Liver (tissue), 9 donors: Measurements from ENCODE around the gene ANKRD42. TPM values are rescaled to one million over a fixed set of nuclear protein-coding genes. Genes with fewer than 3 reads are reported as not detected.

Experiments used
- DNase-seq: peaks from one replicate; pipeline ENCODE4 v3.0.0-alpha.2; 2017; ENCODE audit warnings: low spot score
- H3K27ac ChIP-seq, 2 donors: one replicate each; pipeline ENCODE4 v1.7.0; 2013; ENCODE audit warnings: inconsistent platforms in 2 of 2, low read length in 2 of 2, control low read depth in 1 of 2, low read depth in 1 of 2, mild to moderate bottlenecking in 1 of 2
- H3K27me3 ChIP-seq, 4 donors: one replicate each; pipeline versions ENCODE4 v1.6.1 to v1.7.0; 2013; ENCODE audit warnings: low read length in 3 of 4, inconsistent platforms in 1 of 4, mild to moderate bottlenecking in 1 of 4, moderate library complexity in 1 of 4; ENCODE audit not compliant: control insufficient read depth in 4 of 4, insufficient read depth in 4 of 4
- H3K36me3 ChIP-seq, 4 donors: one replicate each; pipeline versions ENCODE4 v1.6.1 to v1.7.0; 2013; ENCODE audit warnings: low read length in 3 of 4, mild to moderate bottlenecking in 3 of 4, low read depth in 1 of 4, moderate library complexity in 1 of 4; ENCODE audit not compliant: control insufficient read depth in 4 of 4, insufficient read depth in 3 of 4
- H3K4me1 ChIP-seq, 4 donors: one replicate each; pipeline versions ENCODE4 v1.6.1 to v1.7.0; 2013; ENCODE audit warnings: low read length in 3 of 4, mild to moderate bottlenecking in 3 of 4, moderate library complexity in 1 of 4; ENCODE audit not compliant: control insufficient read depth in 4 of 4, insufficient read depth in 4 of 4
- H3K4me3 ChIP-seq, 3 donors: one replicate each; pipeline versions ENCODE4 v1.6.1 to v1.7.0; 2013; ENCODE audit warnings: low read length in 3 of 3, control low read depth in 1 of 3, low read depth in 1 of 3, mild to moderate bottlenecking in 1 of 3
- H3K9ac ChIP-seq, 2 donors: one replicate each; pipeline ENCODE4 v1.7.0; 2013; ENCODE audit warnings: low read length in 2 of 2, mild to moderate bottlenecking in 2 of 2, moderate library complexity in 2 of 2, control low read depth in 1 of 2, low read depth in 1 of 2
- H3K9me3 ChIP-seq, 4 donors: one replicate each; pipeline versions ENCODE4 v1.6.1 to v1.7.0; 2013; ENCODE audit warnings: low read length in 3 of 4; ENCODE audit not compliant: control insufficient read depth in 4 of 4
- CTCF ChIP-seq: fragments of 150-350 bp; IDR thresholded peaks from 2 replicates; pipeline ENCODE4 v1.5.1; 2017; ENCODE audit warnings: improper control_type of control experiment, low read depth, low read length; ENCODE audit not compliant: missing input control
- EGR1 ChIP-seq, 2 donors: IDR thresholded peaks; 2 replicates each; pipeline ENCODE4 v1.6.1; 2016 to 2018; ENCODE audit warnings: antibody characterized with exemption in 2 of 2, low read depth in 2 of 2
- FOXA1 ChIP-seq: IDR thresholded peaks from 2 replicates; pipeline ENCODE4 v1.6.1; 2016; ENCODE audit warnings: antibody characterized with exemption
- FOXA2 ChIP-seq: IDR thresholded peaks from 2 replicates; pipeline ENCODE4 v1.6.1; 2016; ENCODE audit warnings: antibody characterized with exemption
- GABPA ChIP-seq, 2 donors: IDR thresholded peaks in 1 of 2; conservative IDR thresholded peaks in 1 of 2; 2 replicates each; pipeline ENCODE4 v1.6.1; 2016; ENCODE audit warnings: antibody characterized with exemption in 2 of 2, mild to moderate bottlenecking in 1 of 2, moderate library complexity in 1 of 2
- HNF4A ChIP-seq, 2 donors: conservative IDR thresholded peaks; 2 replicates each; pipeline ENCODE4 v1.6.1; 2016; ENCODE audit warnings: antibody characterized with exemption in 2 of 2, mild to moderate bottlenecking in 2 of 2
- HNF4G ChIP-seq: IDR thresholded peaks from 2 replicates; pipeline ENCODE4 v1.6.1; 2016; ENCODE audit warnings: antibody characterized with exemption
- JUND ChIP-seq, 2 donors: IDR thresholded peaks; 2 replicates each; pipeline ENCODE4 v1.6.1; 2016; ENCODE audit warnings: antibody characterized with exemption in 2 of 2
- MAX ChIP-seq: IDR thresholded peaks from 2 replicates; pipeline ENCODE4 v1.6.1; 2016; ENCODE audit warnings: antibody characterized with exemption
- NR2F2 ChIP-seq: IDR thresholded peaks from 2 replicates; pipeline ENCODE4 v1.6.1; 2016; ENCODE audit warnings: antibody characterized with exemption
- RAD21 ChIP-seq, 2 donors: IDR thresholded peaks; 2 replicates each; pipeline ENCODE4 v1.6.1; 2016; ENCODE audit warnings: antibody characterized with exemption in 2 of 2, mild to moderate bottlenecking in 2 of 2
- REST ChIP-seq: IDR thresholded peaks from 2 replicates; pipeline ENCODE4 v1.6.1; 2016; ENCODE audit warnings: antibody characterized with exemption, mild to moderate bottlenecking
- RXRA ChIP-seq, 2 donors: IDR thresholded peaks; 2 replicates each; pipeline ENCODE4 v1.6.1; 2017 to 2018; ENCODE audit warnings: antibody characterized with exemption in 2 of 2, mild to moderate bottlenecking in 1 of 2
- SP1 ChIP-seq: IDR thresholded peaks from 2 replicates; pipeline ENCODE4 v1.6.1; 2018; ENCODE audit warnings: antibody characterized with exemption, mild to moderate bottlenecking
- TAF1 ChIP-seq: conservative IDR thresholded peaks from 2 replicates; pipeline ENCODE4 v1.6.1; 2016; ENCODE audit warnings: antibody characterized with exemption, mild to moderate bottlenecking
- YY1 ChIP-seq: IDR thresholded peaks from 2 replicates; pipeline ENCODE4 v1.6.1; 2016; ENCODE audit warnings: antibody characterized with exemption, mild to moderate bottlenecking
- WGBS: extraction: QIAGEN DNeasy Blood & Tissue Kit; methylation state at CpG from one replicate; pipeline ENCODE4 v1.1.7; 2013; 5-methylcytosine and 5-hydroxymethylcytosine counted together
- polyA plus RNA-seq, 2 donors: library from polyadenylated mRNA; stranded (reverse) in 1 of 2; unstranded in 1 of 2; fragments of 200-250 nt in 1 of 2; fragments of >200 nt in 1 of 2; fragmentation: Nextera tagmentation in 1 of 2; extraction: Ambion mirVana in 1 of 2; gene quantifications; one replicate each; pipeline versions ENCODE4 v1.2.1 to v1.2.3, GENCODE V29; 2013 to 2015
- total RNA-seq, 2 donors: library from RNA; depleted of rRNA; stranded (reverse); fragments of >200 nt; gene quantifications; one replicate each; pipeline ENCODE4 v1.2.3, GENCODE V29; 2014
- TF ChIP-seq, protein P1 (sequence below): IDR thresholded peaks from 2 replicates; pipeline ENCODE4 v1.6.1; 2016; ENCODE audit warnings: antibody characterized with exemption
- donor health status: healthy.
- donor health status: healthy.
- donor health status: healthy.
- donor health status: healthy.
- donor health status: healthy.

Gene ANKRD42
- total and polyA plus RNA-seq, 4 donors, result 2.0 to 4.9 (median 2.4) TPM

- H3K4me1 ChIP-seq, result peaks cover 5 to 37% (median 16%) of the 10 kb centered on the region in 4 donors
- no peaks in the 10 kb centered on the region for H3K27me3 ChIP-seq
- no peak for TF ChIP-seq YY1
- no peak for TF ChIP-seq HNF4G
- TF ChIP-seq, protein P1, sequence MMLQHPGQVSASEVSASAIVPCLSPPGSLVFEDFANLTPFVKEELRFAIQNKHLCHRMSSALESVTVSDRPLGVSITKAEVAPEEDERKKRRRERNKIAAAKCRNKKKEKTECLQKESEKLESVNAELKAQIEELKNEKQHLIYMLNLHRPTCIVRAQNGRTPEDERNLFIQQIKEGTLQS, result no peak
- TF ChIP-seq JUND (IDR thresholded peaks at IDR 0.05), result no peak
- no peak for TF ChIP-seq NR2F2
- TF ChIP-seq TAF1, result no peak
- TF ChIP-seq SP1, result no peak
- no peak for TF ChIP-seq MAX
- TF ChIP-seq RAD21 (IDR thresholded peaks at IDR 0.05), result no peak
- no peak for TF ChIP-seq FOXA2
- TF ChIP-seq REST, result no peak
- no peak for TF ChIP-seq CTCF
- TF ChIP-seq RXRA (IDR thresholded peaks at IDR 0.05), result no peak
- TF ChIP-seq GABPA (IDR thresholded peaks at IDR 0.05 in 1 of 2, conservative IDR thresholded peaks at IDR 0.05 in 1 of 2), result no peak
- peak overlapping the region in 1 of 2 donors; percentile 17 for H3K9ac ChIP-seq
- H3K9me3 ChIP-seq, result no peaks in the 10 kb centered on the region
- 20% methylated on average over 1 of the region's 1 CpG for WGBS
- DNase-seq, result no peak
- H3K27ac ChIP-seq, result no peak overlapping the region
- H3K36me3 ChIP-seq, result peaks cover 7 to 22% (median 11%) of the 10 kb centered on the region in 4 donors
- no peak overlapping the region for H3K4me3 ChIP-seq
Observed at GRCh38 chr11:83161610-83162199, 31.8 kb upstream of the ANKRD42 start.

- H3K9me3 ChIP-seq, result no peaks in the 10 kb centered on the region
Observed at GRCh38 chr11:83162377-83162776, 31.1 kb upstream of the ANKRD42 start.

More at GRCh38 chr11:83162377-83162776, 31.1 kb upstream of the ANKRD42 start:
- no peak for DNase-seq
- peak overlapping the region in 1 of 2 donors; percentile 7 for H3K27ac ChIP-seq
- WGBS, result 84% methylated on average over 2 of the region's 2 CpGs
- no peak overlapping the region for H3K9ac ChIP-seq
- no peaks in the 10 kb centered on the region for H3K27me3 ChIP-seq
- no peak overlapping the region for H3K4me3 ChIP-seq
- H3K4me1 ChIP-seq, result peaks cover 5 to 37% (median 16%) of the 10 kb centered on the region in 4 donors
- no peak for TF ChIP-seq GABPA (IDR thresholded peaks at IDR 0.05 in 1 of 2, conservative IDR thresholded peaks at IDR 0.05 in 1 of 2)
- no peak for TF ChIP-seq CTCF
- TF ChIP-seq, protein P1, result no peak
- no peak for TF ChIP-seq MAX
- TF ChIP-seq YY1, result no peak
- TF ChIP-seq RXRA (IDR thresholded peaks at IDR 0.05), result no peak
- no peak for TF ChIP-seq EGR1 (IDR thresholded peaks at IDR 0.05; ENCODE audit: low read depth in 2 of 2)
- no peak for TF ChIP-seq JUND (IDR thresholded peaks at IDR 0.05)
- TF ChIP-seq SP1, result no peak
- no peak for TF ChIP-seq FOXA1
- TF ChIP-seq NR2F2, result no peak
- no peak for TF ChIP-seq HNF4G
- TF ChIP-seq HNF4A (conservative IDR thresholded peaks at IDR 0.05), result no peak
- H3K36me3 ChIP-seq, result peaks cover 7 to 28% (median 15%) of the 10 kb centered on the region in 4 donors
